Stimulated activated CD8-positive, alpha-beta memory T cell treated with anti-CD3 and anti-CD28 coated beads, Interleukin-2, amount 100 ng/mL, for 1 hour (primary cell): ENCODE results near the gene TMEM183A.

ENCODE experiments used
- DNase-seq, 2 donors: peaks; one replicate each; pipeline ENCODE4 v3.0.0-alpha.2; 2020; ENCODE audit warnings: low read depth in 2 of 2

Gene TMEM183A

GRCh38 chr1:203069030-203069747 is 62.0 kb downstream of the TMEM183A start:
- DNase-seq, result no peak

- no peak for DNase-seq
Measured at GRCh38 chr1:203072002-203072602, 64.9 kb downstream of the TMEM183A start.

DNA sequence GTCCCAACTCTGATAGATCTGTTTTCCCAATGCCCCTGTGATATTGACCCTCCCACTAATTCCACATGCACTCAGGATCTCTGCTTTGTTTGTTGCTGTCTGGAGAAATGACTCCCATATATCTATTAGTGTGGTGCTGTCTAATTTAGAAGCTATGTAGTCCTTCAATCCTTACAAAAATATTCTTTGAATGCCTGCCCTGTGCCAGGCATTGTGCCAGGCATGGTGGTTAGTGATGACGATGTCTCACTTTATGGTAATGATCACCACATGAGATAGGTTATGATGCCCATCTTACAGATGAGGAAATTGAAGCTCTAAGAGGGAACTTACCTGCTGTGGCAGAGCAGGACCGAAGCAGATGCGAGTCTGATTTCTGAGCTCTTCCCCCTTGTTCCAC is 65.7 kb downstream of the TMEM183A start:
- no peak for DNase-seq

DNA sequence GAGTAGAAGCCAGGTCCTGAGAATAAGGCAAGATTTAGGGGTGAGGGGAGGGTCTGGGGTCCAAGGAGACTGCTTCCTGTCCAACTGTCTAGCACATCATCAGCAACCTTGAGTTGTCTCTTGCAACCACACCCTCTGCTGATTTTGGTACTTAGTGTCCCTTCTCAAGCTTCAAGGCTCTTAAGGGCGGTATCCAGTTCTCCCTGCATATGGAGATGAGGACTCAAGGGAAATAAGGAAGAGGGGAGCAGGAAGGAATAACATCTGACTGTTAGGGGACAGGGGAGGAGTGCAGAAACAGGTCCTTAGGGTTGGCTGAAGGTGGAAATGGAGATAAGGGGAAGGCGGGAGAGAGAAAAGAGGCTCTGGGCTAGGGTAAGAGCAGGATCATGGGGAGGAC is 66.3 kb downstream of the TMEM183A start:
- DNase-seq, result no peak
